LNCAP (cell line): ENCODE results near the gene FAM221B.

Experiments
- TF ChIP-seq, protein P1 (sequence below): fragments of 450-650 bp; IDR thresholded peaks from 2 replicates; pipeline ENCODE4 v1.5.1; 2017; ENCODE audit warnings: mild to moderate bottlenecking

Gene FAM221B

GRCh38 chr9:35792826-35793225 lies 35.7 kb downstream of the FAM221B start:
- TF ChIP-seq, protein P1, sequence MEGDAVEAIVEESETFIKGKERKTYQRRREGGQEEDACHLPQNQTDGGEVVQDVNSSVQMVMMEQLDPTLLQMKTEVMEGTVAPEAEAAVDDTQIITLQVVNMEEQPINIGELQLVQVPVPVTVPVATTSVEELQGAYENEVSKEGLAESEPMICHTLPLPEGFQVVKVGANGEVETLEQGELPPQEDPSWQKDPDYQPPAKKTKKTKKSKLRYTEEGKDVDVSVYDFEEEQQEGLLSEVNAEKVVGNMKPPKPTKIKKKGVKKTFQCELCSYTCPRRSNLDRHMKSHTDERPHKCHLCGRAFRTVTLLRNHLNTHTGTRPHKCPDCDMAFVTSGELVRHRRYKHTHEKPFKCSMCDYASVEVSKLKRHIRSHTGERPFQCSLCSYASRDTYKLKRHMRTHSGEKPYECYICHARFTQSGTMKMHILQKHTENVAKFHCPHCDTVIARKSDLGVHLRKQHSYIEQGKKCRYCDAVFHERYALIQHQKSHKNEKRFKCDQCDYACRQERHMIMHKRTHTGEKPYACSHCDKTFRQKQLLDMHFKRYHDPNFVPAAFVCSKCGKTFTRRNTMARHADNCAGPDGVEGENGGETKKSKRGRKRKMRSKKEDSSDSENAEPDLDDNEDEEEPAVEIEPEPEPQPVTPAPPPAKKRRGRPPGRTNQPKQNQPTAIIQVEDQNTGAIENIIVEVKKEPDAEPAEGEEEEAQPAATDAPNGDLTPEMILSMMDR, result no peak

DNA sequence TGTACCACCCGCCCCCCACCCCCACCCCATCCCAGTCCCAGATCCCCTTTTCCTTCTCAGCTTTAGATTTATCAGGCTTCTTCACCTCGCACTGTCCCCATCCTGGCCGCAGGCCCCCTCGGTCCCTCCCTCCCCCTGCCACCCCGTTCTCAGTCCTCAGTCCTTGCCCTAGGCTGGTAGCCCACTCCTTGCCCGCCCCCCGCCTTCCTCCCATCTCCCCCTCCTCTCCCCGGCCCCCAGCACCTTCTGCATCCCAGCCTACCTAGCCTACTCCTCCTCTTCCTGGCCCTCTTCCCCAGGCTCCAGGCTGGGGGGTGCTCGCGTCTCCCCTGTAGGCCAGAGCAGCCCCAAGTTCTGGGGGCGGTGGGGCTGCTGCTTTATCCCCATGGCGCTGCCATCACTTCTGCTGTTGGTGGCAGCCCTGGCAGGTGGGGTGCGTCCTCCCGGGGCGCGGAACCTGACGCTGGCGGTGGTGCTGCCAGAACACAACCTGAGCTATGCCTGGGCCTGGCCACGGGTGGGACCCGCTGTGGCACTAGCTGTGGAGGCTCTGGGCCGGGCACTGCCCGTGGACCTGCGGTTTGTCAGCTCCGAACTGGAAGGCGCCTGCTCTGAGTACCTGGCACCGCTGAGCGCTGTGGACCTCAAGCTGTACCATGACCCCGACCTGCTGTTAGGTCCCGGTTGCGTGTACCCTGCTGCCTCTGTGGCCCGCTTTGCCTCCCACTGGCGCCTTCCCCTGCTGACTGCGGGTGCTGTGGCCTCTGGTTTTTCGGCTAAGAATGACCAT lies 36.3 kb downstream of the FAM221B start:
- TF ChIP-seq, protein P1, result no peak

DNA sequence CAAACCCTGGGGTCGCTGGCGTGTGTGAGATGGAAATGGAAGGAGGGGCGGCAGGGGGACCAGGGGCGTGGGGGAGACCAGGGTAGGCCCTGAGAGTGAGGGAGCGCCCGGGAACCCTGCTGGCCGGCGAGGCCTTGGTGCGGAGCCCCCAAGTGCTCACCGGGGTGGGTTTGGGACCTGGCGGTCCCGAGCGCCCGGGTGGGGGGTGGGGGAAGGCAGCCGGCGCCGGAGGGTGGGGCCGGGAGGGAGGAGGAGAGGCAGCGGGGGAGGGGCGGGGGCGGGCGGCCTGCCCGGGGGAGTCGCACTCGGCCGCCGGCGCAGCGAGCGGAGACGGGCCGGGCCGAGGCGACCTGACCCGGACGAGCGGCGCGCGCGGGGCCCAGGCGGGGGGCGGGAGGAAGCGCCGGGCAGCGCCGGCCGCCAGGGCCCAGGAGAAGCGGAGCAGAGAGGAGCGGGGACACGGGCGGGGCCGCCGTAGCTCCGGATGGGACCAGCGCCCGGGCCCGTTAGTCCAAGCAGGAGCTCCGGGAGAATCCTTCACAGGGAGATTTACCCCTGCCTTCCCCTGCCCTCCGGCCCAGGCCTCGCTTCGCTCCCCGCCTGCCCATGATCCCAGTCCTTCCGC lies 37.1 kb downstream of the FAM221B start, which contains the start of gene NPR2:
Gene NPR2 (plus strand): TSS at position 295 of the 625 bp plus-strand sequence. CDS start 818 bp downstream, outside the sequence.
- TF ChIP-seq, protein P1, result no peak

- TF ChIP-seq, protein P1, result peak; percentile 80
These were observed 37.9 kb downstream of the FAM221B start for GRCh38 chr9:35790385-35791296.

DNA sequence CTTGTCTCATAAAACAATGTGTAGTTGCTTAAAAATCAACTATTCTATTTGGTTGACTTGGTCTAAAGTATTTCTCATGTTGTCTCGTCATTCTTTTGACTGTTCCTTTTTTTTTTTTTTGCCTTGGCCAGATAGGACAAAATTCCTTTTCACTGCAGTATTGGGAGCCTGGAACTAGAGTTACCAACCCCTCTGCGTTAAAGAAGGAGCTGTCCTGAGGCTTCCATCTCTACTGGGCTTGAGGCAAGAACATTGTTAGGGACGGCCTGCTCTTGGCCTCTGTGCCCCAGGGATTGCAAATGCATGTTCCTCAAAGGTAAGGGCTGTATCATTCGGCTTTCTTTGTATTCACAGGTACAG lies 38.5 kb downstream of the FAM221B start:
- TF ChIP-seq, protein P1, result no peak

GRCh38 chr9:35789541-35789940 lies 39.0 kb downstream of the FAM221B start:
- TF ChIP-seq, protein P1, result no peak

- TF ChIP-seq, protein P1, result no peak
These were observed 45.1 kb downstream of the FAM221B start for GRCh38 chr9:35783418-35783817.
